Breast epithelium (tissue), 3 donors: ENCODE data around the gene SDK2.

ENCODE experiments used
- POLR2A ChIP-seq: fragments of 450-650 bp; IDR thresholded peaks from one replicate; pipeline ENCODE4 v1.6.1; 2016; ENCODE audit warnings: antibody characterized with exemption, mild to moderate bottlenecking, moderate library complexity
- POLR2AphosphoS5 ChIP-seq, 3 donors: sonication (generic); formaldehyde crosslinking; IDR thresholded peaks; one replicate each; pipeline ENCODE4 v1.6.1; 2017; ENCODE audit warnings: antibody characterized with exemption in 3 of 3
- TF ChIP-seq, protein P1 (sequence below), 3 donors: fragments of 450-650 bp; IDR thresholded peaks; one replicate each; pipeline ENCODE4 v1.5.1; 2016 to 2017; ENCODE audit warnings: antibody characterized with exemption in 3 of 3, mild to moderate bottlenecking in 3 of 3, moderate library complexity in 3 of 3

DNA sequence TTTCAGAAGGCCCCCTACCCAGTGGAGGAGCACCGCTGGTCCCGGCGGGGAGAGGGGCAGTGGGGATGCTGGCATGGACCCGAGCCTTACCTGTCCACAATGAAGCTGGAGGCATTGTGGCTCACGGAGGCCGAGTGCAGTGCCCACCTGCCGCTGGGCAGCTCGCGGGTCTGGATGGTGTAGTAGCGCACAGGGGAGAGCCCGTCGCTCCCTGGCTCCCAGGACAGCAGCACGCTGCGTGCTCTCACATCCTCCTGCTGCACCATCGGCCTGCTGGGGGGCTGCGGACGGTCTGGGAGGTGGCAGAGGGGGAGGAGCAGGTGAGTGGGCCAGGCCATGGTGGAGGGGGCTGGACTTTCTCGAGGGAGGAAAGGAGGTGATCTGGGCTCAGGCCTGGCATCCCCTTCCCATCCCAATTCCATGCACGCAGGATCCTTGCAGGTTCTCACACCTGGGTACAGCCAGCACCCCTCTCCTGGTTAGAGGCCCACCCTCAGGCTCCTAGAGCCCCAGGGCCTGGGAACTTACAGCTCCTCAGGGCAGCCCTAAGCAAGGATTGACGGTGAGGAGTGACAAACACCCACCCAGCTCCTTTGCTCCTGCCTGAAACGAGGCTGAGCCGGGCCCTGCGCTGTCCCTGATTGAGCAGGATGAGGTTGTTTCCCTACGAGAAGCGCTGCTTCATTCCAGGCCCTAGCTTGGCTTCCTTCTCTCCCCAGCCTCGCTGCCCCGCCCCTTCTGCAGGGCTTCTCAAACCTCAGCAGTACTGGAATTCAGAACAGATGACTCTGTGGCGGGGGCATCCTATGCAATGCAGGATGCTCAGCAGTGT lies 256.3 kb downstream of the SDK2 start:
- TF ChIP-seq POLR2A (no peak), POLR2AphosphoS5 (IDR thresholded peaks at IDR 0.05) (no peak)
- TF ChIP-seq, protein P1, sequence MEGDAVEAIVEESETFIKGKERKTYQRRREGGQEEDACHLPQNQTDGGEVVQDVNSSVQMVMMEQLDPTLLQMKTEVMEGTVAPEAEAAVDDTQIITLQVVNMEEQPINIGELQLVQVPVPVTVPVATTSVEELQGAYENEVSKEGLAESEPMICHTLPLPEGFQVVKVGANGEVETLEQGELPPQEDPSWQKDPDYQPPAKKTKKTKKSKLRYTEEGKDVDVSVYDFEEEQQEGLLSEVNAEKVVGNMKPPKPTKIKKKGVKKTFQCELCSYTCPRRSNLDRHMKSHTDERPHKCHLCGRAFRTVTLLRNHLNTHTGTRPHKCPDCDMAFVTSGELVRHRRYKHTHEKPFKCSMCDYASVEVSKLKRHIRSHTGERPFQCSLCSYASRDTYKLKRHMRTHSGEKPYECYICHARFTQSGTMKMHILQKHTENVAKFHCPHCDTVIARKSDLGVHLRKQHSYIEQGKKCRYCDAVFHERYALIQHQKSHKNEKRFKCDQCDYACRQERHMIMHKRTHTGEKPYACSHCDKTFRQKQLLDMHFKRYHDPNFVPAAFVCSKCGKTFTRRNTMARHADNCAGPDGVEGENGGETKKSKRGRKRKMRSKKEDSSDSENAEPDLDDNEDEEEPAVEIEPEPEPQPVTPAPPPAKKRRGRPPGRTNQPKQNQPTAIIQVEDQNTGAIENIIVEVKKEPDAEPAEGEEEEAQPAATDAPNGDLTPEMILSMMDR (IDR thresholded peaks at IDR 0.05): no peak
